HFFc6 (cell line): ENCODE results near the gene PDE4D. TPM values are rescaled to one million over a fixed set of nuclear protein-coding genes. Genes with fewer than 3 reads are reported as not detected.
"Not testable (repeated sequence)": the region's sequence is repeated elsewhere in the genome, so short reads cannot be mapped to it uniquely, and the experiment has no call there.

Experiments
- DNase-seq: peaks from one replicate; pipeline ENCODE4 v3.0.0-alpha.2; 2018
- H3K27ac Mint-ChIP-seq: 2 replicates; pipeline ENCODE4 v1.8.0; 2020; ENCODE audit warnings: mild to moderate bottlenecking, mixed read lengths
- H3K27me3 Mint-ChIP-seq: 2 replicates; pipeline ENCODE4 v1.8.0; 2021; ENCODE audit warnings: mild to moderate bottlenecking, moderate library complexity, mixed read lengths; ENCODE audit not compliant: insufficient read depth
- H3K36me3 Mint-ChIP-seq: 2 replicates; pipeline ENCODE4 v1.8.0; 2021; ENCODE audit warnings: low read depth, mixed read lengths
- H3K4me1 Mint-ChIP-seq: 2 replicates; pipeline ENCODE4 v1.8.0; 2020; ENCODE audit warnings: low read depth, mixed read lengths
- H3K4me3 Mint-ChIP-seq: 2 replicates; pipeline ENCODE4 v1.8.0; 2020; ENCODE audit warnings: mild to moderate bottlenecking, moderate library complexity, mixed read lengths
- H3K9me3 Mint-ChIP-seq: 2 replicates; pipeline ENCODE4 v1.8.0; 2020; ENCODE audit warnings: mild to moderate bottlenecking, mixed read lengths
- total RNA-seq, 6 experiments: library from RNA; stranded (reverse); fragmentation: NEBNext Ultra II Directional; extraction: Animal tissue kit (Norgen Biotek cat#: 25700); gene quantifications; 2 replicates in 1 of 6; 3 replicates in 5 of 6; pipeline ENCODE4 v1.2.3, GENCODE V29; 2021
- TF ChIP-seq, protein P1 (sequence below): fragments of 200-600 bp; sonication (generic); IDR thresholded peaks from 2 replicates; pipeline ENCODE4 v1.5.0; 2021; ENCODE audit warnings: antibody characterized with exemption, mild to moderate bottlenecking

Gene PDE4D
- total RNA-seq, 6 experiments from 2014 or later: 1.8 to 7.3 (median 6.2) TPM

DNA sequence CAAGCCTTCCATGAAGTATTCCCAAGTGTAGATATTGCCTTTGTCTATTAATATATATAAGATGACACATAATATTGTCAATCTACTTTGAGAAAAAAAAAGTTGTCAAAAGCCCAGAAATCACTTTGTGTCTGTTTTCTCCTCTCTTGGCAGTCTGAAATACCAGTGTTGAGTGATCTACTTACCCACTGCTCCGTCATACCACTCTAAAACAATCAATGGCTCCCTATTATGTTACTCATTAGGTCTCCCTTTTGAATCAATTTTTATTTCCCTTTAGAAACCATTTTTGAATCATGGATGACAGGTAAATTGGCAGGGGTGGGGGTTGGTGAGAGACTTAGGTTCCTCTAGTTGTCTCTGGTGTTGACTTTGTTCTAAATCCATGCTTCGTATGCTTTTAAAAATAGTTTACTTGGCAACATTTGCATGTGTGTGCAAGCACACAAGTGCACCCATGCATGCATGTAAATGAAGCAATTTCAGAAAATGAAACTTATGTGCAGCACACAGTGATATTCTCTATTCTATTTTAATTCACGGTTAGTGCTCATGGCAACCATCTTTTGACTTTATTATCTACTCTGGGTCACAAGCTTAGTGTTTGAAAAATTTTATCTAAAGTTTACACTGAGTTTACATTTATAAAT lies 931.8 kb downstream of the PDE4D start:
- no peak overlapping the region for H3K27ac Mint-ChIP-seq
- H3K36me3 Mint-ChIP-seq: no peaks in the 10 kb centered on the region
- DNase-seq: no peak
- TF ChIP-seq, protein P1, sequence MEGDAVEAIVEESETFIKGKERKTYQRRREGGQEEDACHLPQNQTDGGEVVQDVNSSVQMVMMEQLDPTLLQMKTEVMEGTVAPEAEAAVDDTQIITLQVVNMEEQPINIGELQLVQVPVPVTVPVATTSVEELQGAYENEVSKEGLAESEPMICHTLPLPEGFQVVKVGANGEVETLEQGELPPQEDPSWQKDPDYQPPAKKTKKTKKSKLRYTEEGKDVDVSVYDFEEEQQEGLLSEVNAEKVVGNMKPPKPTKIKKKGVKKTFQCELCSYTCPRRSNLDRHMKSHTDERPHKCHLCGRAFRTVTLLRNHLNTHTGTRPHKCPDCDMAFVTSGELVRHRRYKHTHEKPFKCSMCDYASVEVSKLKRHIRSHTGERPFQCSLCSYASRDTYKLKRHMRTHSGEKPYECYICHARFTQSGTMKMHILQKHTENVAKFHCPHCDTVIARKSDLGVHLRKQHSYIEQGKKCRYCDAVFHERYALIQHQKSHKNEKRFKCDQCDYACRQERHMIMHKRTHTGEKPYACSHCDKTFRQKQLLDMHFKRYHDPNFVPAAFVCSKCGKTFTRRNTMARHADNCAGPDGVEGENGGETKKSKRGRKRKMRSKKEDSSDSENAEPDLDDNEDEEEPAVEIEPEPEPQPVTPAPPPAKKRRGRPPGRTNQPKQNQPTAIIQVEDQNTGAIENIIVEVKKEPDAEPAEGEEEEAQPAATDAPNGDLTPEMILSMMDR: no peak
- peaks cover 7% of the 10 kb centered on the region for H3K27me3 Mint-ChIP-seq
- no peaks in the 10 kb centered on the region for H3K4me1 Mint-ChIP-seq
- no peak overlapping the region for H3K4me3 Mint-ChIP-seq
- H3K9me3 Mint-ChIP-seq: no peaks in the 10 kb centered on the region

DNA sequence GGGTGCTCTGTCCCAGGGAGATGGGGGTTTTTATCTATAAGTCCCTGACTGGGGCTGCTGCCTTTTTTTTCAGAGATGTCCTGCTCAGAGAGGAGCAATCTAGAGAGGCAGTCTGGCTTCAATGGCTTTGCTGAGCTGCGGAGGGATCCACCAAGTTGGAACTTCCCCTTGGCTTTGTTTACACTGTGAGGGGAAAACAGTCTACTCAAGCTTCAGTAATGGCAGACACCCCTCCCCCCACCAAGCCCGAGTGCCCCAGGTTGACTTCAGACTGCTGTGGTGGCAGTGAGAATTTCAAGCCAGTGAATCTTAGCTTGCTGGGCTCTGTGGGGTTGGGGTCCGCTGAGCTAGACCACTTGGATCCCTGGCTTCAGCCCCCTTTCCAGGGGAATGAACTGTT lies 934.8 kb downstream of the PDE4D start:
- Mint-ChIP-seq H3K4me3 (no peak overlapping the region), H3K27me3 (peaks cover 13% of the 10 kb centered on the region), H3K27ac (no peak overlapping the region), H3K4me1 (no peaks in the 10 kb centered on the region), H3K9me3 (no peaks in the 10 kb centered on the region), H3K36me3 (no peaks in the 10 kb centered on the region)
- TF ChIP-seq, protein P1: no peak
- DNase-seq: no peak

DNA sequence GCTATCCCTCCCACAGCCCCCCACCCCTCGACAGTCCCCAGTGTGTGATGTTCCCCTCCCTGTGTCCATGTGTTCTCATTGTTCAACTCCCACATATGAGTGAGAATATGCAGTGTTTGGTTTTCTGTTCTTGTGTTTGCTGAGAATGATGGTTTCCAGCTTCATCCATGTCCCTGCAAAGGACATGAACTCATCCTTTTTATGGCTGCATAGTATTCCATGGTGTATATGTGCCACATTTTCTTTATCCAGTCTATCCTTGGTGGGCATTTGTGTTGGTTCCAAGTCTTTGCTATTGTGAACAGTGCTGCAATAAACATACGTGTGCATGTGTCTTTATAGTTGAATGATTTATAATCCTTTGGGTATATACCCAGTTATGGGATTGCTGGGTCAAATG lies 940.3 kb downstream of the PDE4D start:
- H3K9me3 Mint-ChIP-seq, H3K4me1 Mint-ChIP-seq, H3K36me3 Mint-ChIP-seq, H3K27ac Mint-ChIP-seq, DNase-seq, H3K4me3 Mint-ChIP-seq: not testable (repeated sequence)
- H3K27me3 Mint-ChIP-seq: peaks cover 14% of the 10 kb centered on the region

DNA sequence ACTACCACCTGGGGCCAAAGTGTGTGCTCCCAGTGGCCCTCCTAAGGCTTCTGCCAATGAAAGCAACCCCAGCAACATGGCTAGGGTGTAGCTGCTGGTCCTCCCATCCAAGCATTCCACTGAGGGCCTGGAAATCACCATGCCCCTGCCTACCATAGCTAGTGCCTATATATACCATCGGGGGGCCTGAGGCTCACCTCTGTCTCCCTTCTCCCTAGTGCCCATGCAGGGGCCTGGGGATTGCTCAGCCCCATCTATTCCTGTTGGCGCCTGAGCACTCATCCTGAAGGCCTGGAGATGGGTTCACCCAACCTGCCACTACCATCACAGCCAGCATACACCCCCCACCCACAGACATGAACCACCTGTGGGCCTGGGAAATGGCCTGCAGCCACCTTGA lies 943.3 kb downstream of the PDE4D start:
- DNase-seq: no peak
- TF ChIP-seq, protein P1: no peak
- Mint-ChIP-seq H3K4me1 (no peaks in the 10 kb centered on the region), H3K36me3 (no peaks in the 10 kb centered on the region), H3K27me3 (peaks cover 12% of the 10 kb centered on the region), H3K27ac (no peak overlapping the region), H3K4me3 (no peak overlapping the region), H3K9me3 (no peaks in the 10 kb centered on the region)

DNA sequence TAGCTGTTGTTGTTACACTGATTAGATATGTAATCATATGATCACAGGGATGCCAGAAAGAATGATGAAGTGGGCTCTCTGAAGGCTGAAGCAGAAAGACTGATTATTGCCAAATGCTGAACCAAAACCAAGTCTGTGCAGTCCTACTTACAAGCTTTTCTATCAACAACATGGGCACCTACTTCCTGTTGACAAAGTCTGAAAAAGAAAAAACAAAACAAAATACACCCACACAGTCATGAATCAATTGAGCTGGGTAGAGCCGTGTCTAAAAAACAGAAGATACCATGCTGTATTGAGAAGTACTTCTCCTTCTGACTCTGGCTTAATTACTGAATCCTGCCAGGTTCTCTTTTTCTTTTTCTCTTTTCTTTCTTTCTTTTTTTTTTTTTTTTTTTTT lies 947.3 kb downstream of the PDE4D start:
- no peak for DNase-seq
- Mint-ChIP-seq H3K36me3 (no peaks in the 10 kb centered on the region), H3K27me3 (peaks cover 5% of the 10 kb centered on the region), H3K4me1 (no peaks in the 10 kb centered on the region), H3K4me3 (no peak overlapping the region), H3K9me3 (peaks cover 5% of the 10 kb centered on the region; the same call in 1 of the 2 replicates), H3K27ac (no peak overlapping the region)
- TF ChIP-seq, protein P1: no peak

DNA sequence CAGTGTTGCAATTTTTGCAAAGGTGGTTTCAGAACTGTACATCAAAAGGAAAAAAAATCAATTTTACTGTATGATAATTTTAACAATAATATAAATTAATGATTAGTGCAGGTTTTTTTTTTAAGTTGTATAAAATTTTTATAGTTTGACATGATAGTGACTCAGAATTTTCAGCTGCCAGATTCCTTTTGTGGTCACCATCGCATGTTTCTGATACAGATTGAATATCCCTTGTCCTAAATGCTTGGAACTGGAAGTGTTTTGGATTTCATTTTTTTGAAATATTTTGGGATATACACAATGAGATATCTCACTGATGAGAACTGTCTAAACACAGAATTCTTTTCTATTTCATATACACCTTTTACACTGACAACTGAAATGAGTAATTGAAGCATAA lies 949.3 kb downstream of the PDE4D start:
- H3K27ac Mint-ChIP-seq: no peak overlapping the region
- H3K27me3 Mint-ChIP-seq: peaks cover 5% of the 10 kb centered on the region
- H3K4me1 Mint-ChIP-seq: no peaks in the 10 kb centered on the region
- H3K9me3 Mint-ChIP-seq: peaks cover 5% of the 10 kb centered on the region; the same call in 1 of the 2 replicates
- no peak overlapping the region for H3K4me3 Mint-ChIP-seq
- TF ChIP-seq, protein P1: no peak
- no peaks in the 10 kb centered on the region for H3K36me3 Mint-ChIP-seq
- no peak for DNase-seq
